NCI-H460 (cell line): Measurements from ENCODE around the gene TXNDC15. TPM values are rescaled to one million over a fixed set of nuclear protein-coding genes. Genes with fewer than 3 reads are reported as not detected.

Experiments
- DNase-seq: peaks from one replicate; pipeline ENCODE4 v3.0.0-alpha.2; 2016; ENCODE audit warnings: low read depth; ENCODE audit errors: extremely low read depth
- small RNA-seq, 2 experiments: library from RNA; depleted of rRNA; stranded (forward); fragments of <200 nt; gene quantifications; one replicate each; pipeline ENCODE3, GENCODE V24; 2014
- total RNA-seq: library from RNA; depleted of rRNA; stranded (reverse); fragments of >200 nt; shearing (Covaris generic); gene quantifications from 2 replicates; pipeline ENCODE4 v1.2.3, GENCODE V29; 2014; rRNA removed

Gene TXNDC15
- total RNA-seq, 1 experiment from 2014 or later, result 104 TPM

DNA sequence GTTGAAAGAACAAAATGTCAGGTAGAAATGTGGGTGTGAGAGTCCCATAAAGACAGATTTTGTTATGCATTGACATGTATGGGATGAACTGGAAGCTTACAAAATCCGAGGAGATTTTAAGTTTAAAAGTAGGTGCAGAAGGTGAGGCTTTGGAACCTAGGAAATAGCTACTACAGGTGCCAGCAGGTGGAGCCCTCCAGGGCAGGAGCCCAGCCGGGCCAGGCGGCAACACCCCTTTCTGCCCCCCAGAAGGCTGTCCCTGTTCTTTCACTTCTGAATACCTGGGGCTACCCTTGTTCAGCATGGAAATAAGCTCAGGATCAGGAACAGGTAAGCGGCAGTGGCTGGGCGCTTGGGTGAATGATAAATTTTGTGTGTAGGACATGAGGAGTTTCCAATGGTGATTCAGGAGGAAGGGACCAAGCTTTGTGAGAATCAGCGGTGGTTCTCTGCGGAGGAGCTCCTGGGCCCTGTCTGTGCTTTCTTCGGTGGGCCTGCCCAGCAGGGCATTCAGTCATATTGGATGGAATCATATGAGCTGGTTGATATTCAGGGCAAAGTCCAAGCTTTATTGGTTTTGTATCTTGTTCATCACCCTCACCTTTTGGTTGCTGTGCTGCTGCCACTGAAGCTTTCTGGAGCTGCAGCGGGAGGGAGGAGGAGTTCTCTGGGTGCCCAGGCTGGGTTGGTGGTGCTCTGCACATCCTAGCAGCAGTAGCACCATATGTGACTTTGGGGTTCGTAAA is 43.1 kb downstream of the TXNDC15 start:
- DNase-seq, result no peak

- no peak for DNase-seq
These were observed 44.7 kb downstream of the TXNDC15 start for GRCh38 chr5:134918861-134919260.

GRCh38 chr5:134920848-134921575 is 46.8 kb downstream of the TXNDC15 start:
- no peak for DNase-seq

GRCh38 chr5:134932508-134932907 is 58.3 kb downstream of the TXNDC15 start:
- DNase-seq, result no peak

DNA sequence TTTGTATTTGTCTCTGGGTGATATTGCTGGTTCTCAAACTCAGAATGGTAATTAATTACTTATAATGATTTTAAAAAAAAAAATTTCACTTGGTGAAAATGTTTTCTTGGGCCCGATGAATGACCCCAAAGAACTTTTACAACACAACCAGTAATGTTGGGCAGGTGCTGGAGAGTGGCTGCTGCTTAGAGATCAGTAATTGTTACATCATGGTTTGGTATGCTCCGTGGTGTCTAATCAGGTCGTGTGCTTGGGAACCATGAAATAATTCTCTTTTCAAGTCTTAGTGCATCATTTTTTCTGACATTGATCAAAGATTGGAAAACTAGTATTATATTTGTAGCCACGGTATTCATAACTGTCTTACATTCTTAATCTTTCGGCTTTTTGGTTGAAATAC is 60.0 kb downstream of the TXNDC15 start:
- DNase-seq, result no peak

DNA sequence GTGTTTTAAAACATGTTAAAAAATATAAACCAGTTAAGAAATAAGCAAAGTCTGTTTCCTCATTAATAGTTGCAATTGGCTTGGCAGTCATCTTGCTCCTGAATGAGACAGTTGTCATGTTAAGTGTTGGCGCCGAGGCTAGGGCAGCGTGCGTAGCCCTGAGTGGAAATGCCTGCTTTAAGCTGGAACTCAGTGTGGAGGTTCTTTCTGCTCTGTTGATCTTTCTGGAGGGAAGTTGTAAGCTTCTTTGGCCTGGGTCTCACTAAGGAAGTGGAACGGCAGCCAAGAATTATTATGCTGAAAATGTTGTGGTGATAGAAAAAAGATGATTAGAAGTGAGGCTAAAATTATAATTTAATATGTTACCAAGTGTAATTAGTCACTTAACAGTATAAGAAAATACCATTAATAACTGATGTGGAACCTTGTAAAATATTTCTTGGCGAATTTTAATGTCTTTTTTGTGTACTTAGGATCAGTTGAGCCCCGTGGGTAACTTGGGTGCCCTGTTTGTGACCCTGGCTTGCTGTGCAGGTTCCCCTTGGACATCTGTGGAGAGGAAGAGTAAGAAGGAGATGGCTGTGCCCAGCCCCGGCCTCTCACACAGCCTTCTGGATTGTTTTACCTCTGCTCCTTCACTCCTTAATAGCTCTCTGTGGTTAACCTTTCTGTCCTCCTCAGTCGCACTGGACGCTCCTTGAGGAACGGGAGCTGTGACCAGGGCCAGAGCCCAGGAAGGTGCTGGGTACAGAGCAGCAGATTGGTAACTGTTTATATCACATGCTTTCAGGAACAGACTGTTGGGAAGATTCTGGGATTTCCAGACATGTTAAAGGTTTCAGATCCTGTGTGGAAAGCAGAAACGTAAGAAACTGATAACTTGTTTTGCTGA is 61.8 kb downstream of the TXNDC15 start:
- no peak for DNase-seq

- DNase-seq, result no peak
These were observed 63.4 kb downstream of the TXNDC15 start for GRCh38 chr5:134937526-134937925.

GRCh38 chr5:134938030-134938429 is 63.9 kb downstream of the TXNDC15 start:
- DNase-seq, result no peak

GRCh38 chr5:134939500-134939899 is 65.3 kb downstream of the TXNDC15 start:
- DNase-seq, result no peak

DNA sequence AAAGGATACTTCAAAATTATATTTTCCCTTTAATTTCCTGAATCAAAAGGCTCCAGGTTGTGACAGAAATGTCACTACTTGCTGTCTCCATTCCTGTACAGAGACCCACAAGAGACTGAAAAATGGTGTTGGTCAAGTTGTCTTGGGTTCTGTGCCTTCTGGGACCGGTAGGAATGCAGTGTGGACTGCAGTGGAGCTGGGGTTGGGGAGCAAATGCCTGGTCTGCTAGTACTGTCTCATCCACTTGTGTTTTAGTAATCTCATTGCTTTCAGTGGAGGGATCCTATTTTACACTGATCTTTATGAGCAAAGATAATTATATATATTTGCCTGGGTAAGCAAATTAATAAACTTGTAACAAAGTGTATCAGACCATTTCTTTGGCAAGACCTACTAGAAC is 69.4 kb downstream of the TXNDC15 start:
- no peak for DNase-seq

DNA sequence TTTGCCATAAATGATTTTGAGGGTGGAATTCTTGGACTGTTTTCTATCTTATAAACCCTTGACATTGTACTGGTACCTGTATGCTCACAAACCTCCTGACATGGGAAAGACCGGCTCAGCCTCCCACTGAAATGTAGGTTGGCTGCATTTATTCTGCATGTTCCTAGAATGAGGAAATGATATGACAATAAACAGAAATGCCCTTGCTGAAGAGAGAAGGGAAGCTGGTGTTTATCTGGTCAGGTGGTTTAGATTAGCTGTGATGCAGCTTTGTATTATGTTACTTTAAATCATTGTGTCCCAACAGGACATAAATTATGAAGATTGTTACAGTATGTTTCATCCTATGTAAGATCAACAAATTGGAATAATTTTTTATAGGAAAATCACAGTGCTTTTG is 70.5 kb downstream of the TXNDC15 start:
- DNase-seq, result no peak

DNA sequence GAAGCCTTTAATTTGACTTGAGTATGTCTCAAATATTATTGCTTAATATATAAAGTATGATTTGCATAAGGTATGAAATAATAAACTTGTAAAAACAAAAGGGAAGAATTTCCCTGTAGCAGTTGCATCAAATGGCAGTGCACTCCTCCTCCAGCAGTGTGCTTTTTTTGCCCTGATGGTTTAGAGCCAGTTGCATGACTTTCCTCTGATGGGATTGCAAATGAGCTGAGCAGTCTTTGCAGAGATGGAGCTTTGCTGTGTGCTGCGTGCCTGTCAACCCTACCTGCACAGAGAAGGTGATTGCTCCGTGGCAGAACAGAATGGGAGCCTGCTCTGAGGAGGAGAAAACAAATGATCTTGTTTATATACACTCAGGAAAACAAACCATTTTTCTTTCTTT is 70.9 kb downstream of the TXNDC15 start:
- DNase-seq, result no peak

GRCh38 chr5:134948911-134949310 is 74.7 kb downstream of the TXNDC15 start:
- DNase-seq, result no peak

DNA sequence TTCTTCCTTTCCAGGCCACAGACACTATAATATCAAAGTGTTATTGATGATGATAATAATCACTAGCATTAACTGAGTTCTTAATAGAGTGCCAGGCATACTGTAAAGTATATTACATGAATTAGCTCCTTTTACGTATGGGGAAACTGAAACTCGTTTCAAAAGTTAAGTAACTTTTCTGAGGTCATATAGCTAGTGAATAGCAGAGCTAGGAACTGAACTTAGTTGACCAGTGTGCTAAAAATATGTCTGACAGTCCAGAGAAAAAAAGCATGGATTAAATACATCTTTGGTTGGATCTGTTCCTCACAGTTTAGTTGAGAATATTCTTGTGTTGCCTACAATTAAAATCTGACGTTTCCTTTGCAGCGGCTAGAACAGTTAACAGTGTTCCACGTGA is 75.1 kb downstream of the TXNDC15 start:
- DNase-seq, result no peak

Small RNAs within 50 kb of the gene (small RNA-seq; reads per million reads assigned to genes)
- gene MIR4461 (0 reads per million in 2 experiments), gene MTND3P25 (0 reads per million in 2 experiments), gene MTND4LP30 (0 reads per million in 2 experiments)

Other genes starting within 250 kb of the TXNDC15 start
- gene SAR1B, start 241.5 kb upstream of the TXNDC15 start, total RNA-seq, result 64.0 and 84.4 TPM in 2 replicates
- 15.0 and 17.3 TPM in 2 replicates for gene SEC24A, start 225.6 kb upstream of the TXNDC15 start, total RNA-seq
- 33.8 and 39.0 TPM in 2 replicates for gene CAMLG, start 135.8 kb upstream of the TXNDC15 start, total RNA-seq
- 34.6 and 35.8 TPM in 2 replicates for gene DDX46, start 115.6 kb upstream of the TXNDC15 start, total RNA-seq
- 49.8 and 58.1 TPM in 2 replicates for gene C5orf24, start 28.4 kb upstream of the TXNDC15 start, total RNA-seq
- 14.5 and 15.1 TPM in 2 replicates for gene PCBD2, start 30.8 kb downstream of the TXNDC15 start, total RNA-seq
- 0.17 and 0.40 TPM in 2 replicates for gene CATSPER3, start 93.5 kb downstream of the TXNDC15 start, total RNA-seq
- 45.3 and 61.7 TPM in 2 replicates for gene PITX1, start 159.9 kb downstream of the TXNDC15 start, total RNA-seq